Karpas-422 (cell line): ENCODE results near the gene ZC3H4. TPM values are rescaled to one million over a fixed set of nuclear protein-coding genes. Genes with fewer than 3 reads are reported as not detected.

Experiments used
- DNase-seq: peaks from one replicate; pipeline ENCODE4 v3.0.0-alpha.2; 2015
- H2AFZ ChIP-seq: fragments of 200-600 bp; sonication (generic); 2 replicates; pipeline ENCODE4 v1.6.1; 2014; ENCODE audit warnings: antibody characterized with exemption, low read length, mixed read lengths
- H3K27ac ChIP-seq: fragments of 200-600 bp; sonication (generic); 2 replicates; pipeline ENCODE4 v1.5.1; 2014; ENCODE audit warnings: mild to moderate bottlenecking, low read length, moderate library complexity
- H3K27me3 ChIP-seq: fragments of 200-600 bp; sonication (generic); 2 replicates; pipeline ENCODE4 v1.6.1; 2014; ENCODE audit warnings: low read length, mixed read lengths
- H3K36me3 ChIP-seq: fragments of 200-600 bp; sonication (generic); 2 replicates; pipeline ENCODE4 v1.6.1; 2014; ENCODE audit warnings: low read length, mixed read lengths; ENCODE audit not compliant: insufficient read depth
- H3K4me1 ChIP-seq: fragments of 200-600 bp; sonication (generic); 2 replicates; pipeline ENCODE4 v1.6.1; 2014; ENCODE audit warnings: mild to moderate bottlenecking, low read length, mixed read lengths
- H3K4me2 ChIP-seq: fragments of 200-600 bp; sonication (generic); 2 replicates; pipeline ENCODE4 v1.6.1; 2014; ENCODE audit warnings: low read length, low read depth, mild to moderate bottlenecking; ENCODE audit not compliant: poor library complexity, severe bottlenecking
- H3K4me3 ChIP-seq: fragments of 200-600 bp; sonication (generic); 2 replicates; pipeline ENCODE4 v1.5.1; 2014; ENCODE audit warnings: mild to moderate bottlenecking, antibody characterized with exemption, low read length, mixed read lengths
- H3K79me2 ChIP-seq: fragments of 200-600 bp; sonication (generic); 2 replicates; pipeline ENCODE4 v1.6.1; 2014; ENCODE audit warnings: mild to moderate bottlenecking, low read length, mixed read lengths
- H3K9ac ChIP-seq: fragments of 200-600 bp; sonication (generic); 2 replicates; pipeline ENCODE4 v1.6.0; 2014; ENCODE audit warnings: low read length
- H3K9me2 ChIP-seq: fragments of 200-600 bp; sonication (generic), shearing (Covaris generic); replicated peaks from 2 replicates; pipeline ENCODE4 v1.6.0; 2014; ENCODE audit warnings: mild to moderate bottlenecking, low read length, moderate library complexity; ENCODE audit not compliant: insufficient read depth
- H3K9me3 ChIP-seq: fragments of 300-700, 200-600 bp; sonication (generic); 2 replicates; pipeline ENCODE4 v1.6.1; 2014; ENCODE audit warnings: low read length, mixed read lengths
- H4K20me1 ChIP-seq: fragments of 200-600 bp; sonication (generic); 2 replicates; pipeline ENCODE4 v1.6.1; 2014; ENCODE audit warnings: mild to moderate bottlenecking, antibody characterized with exemption, low read length, low read depth; ENCODE audit not compliant: insufficient read depth
- total RNA-seq: library from RNA; depleted of rRNA; stranded (reverse); fragments of >200 nt; shearing (Covaris generic); gene quantifications from 2 replicates; pipeline ENCODE4 v1.2.3, GENCODE V29; 2014; ENCODE audit warnings: low replicate concordance; rRNA removed

The ZC3H4 gene
- total RNA-seq, 1 experiment from 2014 or later: 13.0 TPM

GRCh38 chr19:47020132-47020805 is 93.3 kb downstream of the ZC3H4 start:
- Histone ChIP-seq H3K4me1 (no peaks in the 10 kb centered on the region), H3K27me3 (no peaks in the 10 kb centered on the region), H3K4me3 (no peak overlapping the region), H3K27ac (no peak overlapping the region), H3K9me2 (no peaks in the 10 kb centered on the region), H3K9ac (no peak overlapping the region), H3K36me3 (no peaks in the 10 kb centered on the region), H3K79me2 (no peaks in the 10 kb centered on the region), H2AFZ (no peak overlapping the region), H3K4me2 (no peak overlapping the region), H4K20me1 (no peaks in the 10 kb centered on the region), H3K9me3 (no peaks in the 10 kb centered on the region)
- DNase-seq: no peak

- no peaks in the 10 kb centered on the region for H3K27me3 ChIP-seq
- no peaks in the 10 kb centered on the region for H4K20me1 ChIP-seq
- no peaks in the 10 kb centered on the region for H3K4me1 ChIP-seq
- H3K4me3 ChIP-seq: no peak within 1 kb of the TSS
- no peak within 1 kb of the TSS for H2AFZ ChIP-seq
- no peaks in the 10 kb centered on the region for H3K79me2 ChIP-seq
- no peak within 1 kb of the TSS for H3K27ac ChIP-seq
- no peaks in the 10 kb centered on the region for H3K9me2 ChIP-seq
- no peaks in the 10 kb centered on the region for H3K36me3 ChIP-seq
- no peak within 1 kb of the TSS for H3K4me2 ChIP-seq
- H3K9me3 ChIP-seq: no peaks in the 10 kb centered on the region
- H3K9ac ChIP-seq: no peak within 1 kb of the TSS
- DNase-seq: no peak
These were observed 94.0 kb downstream of the ZC3H4 start, which contains the start of gene NPAS1 for GRCh38 chr19:47019431-47020041. NPAS1 (plus strand) TSS chr19:47019837; CDS start chr19:47021048, 1,211 bp downstream.

GRCh38 chr19:47018923-47019322 is 94.7 kb downstream of the ZC3H4 start:
- Histone ChIP-seq H3K36me3 (no peaks in the 10 kb centered on the region), H3K4me2 (no peak overlapping the region), H3K9ac (no peak overlapping the region), H3K9me2 (no peaks in the 10 kb centered on the region), H3K9me3 (no peaks in the 10 kb centered on the region), H2AFZ (no peak overlapping the region), H3K4me1 (no peaks in the 10 kb centered on the region), H3K27ac (no peak overlapping the region), H3K4me3 (no peak overlapping the region), H3K79me2 (no peaks in the 10 kb centered on the region), H4K20me1 (no peaks in the 10 kb centered on the region), H3K27me3 (no peaks in the 10 kb centered on the region)
- no peak for DNase-seq

Other genes with a start within 250 kb of the ZC3H4 start
- gene NPAS1, start 93.9 kb downstream of the ZC3H4 start, total RNA-seq: 4.8 and 5.7 TPM in 2 replicates
- 35.8 and 67.5 TPM in 2 replicates for gene TMEM160, start 65.2 kb downstream of the ZC3H4 start, total RNA-seq
- gene SAE1, start 17.1 kb upstream of the ZC3H4 start, total RNA-seq: 47.5 and 83.0 TPM in 2 replicates
- gene BBC3, start 117.4 kb upstream of the ZC3H4 start, total RNA-seq: 4.0 and 8.9 TPM in 2 replicates
- gene CCDC9, start 142.7 kb upstream of the ZC3H4 start, total RNA-seq: 2.2 and 7.1 TPM in 2 replicates
- gene INAFM1, start 161.1 kb upstream of the ZC3H4 start, total RNA-seq: 4.6 and 8.4 TPM in 2 replicates
- 0.11 and 0.41 TPM in 2 replicates for gene C5AR1, start 196.1 kb upstream of the ZC3H4 start, total RNA-seq
- 1.1 TPM in 1 of 2 replicates, not detected in the other for gene C5AR2, start 218.4 kb upstream of the ZC3H4 start, total RNA-seq
- gene DHX34, start 235.5 kb upstream of the ZC3H4 start, total RNA-seq: 17.4 and 41.5 TPM in 2 replicates